NOMO-1 treated with dmso at 0.1 percent for 144 hours (cell line): ENCODE measurements around the gene RASGEF1C.

ENCODE experiments used
- DNase-seq: peaks from one replicate; lab custom pipeline; 2025; ENCODE audit not compliant: unreplicated experiment; lab: John Stamatoyannopoulos, UW

Gene RASGEF1C

DNA sequence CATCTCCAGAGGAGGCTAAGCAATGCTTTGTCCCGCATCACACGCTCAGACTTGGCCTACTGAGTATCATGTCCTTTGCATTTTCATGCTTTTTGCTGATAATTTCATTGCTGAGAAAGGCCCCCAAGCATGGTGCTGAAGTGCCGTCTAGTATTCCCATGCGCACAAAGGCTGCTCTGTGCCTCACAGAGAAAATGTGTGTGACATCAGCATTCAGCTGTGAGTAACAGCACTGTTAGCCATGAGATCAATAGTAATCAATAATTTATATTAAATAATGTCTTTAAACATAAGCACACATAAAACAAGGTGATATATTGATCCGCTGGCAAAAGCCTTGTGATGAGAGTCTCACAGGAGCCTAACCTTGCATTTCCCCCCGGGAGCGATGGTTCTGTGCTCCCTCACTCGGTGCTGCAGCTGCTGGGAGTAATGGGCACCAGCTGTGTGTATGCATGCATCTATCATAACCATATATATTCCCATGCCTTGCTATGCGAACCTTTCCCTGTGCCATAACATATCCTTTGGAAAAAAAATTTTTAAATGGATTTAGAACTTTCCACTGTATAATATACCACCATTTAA, 87.1 kb downstream of the RASGEF1C start:
- DNase-seq, result no peak

DNA sequence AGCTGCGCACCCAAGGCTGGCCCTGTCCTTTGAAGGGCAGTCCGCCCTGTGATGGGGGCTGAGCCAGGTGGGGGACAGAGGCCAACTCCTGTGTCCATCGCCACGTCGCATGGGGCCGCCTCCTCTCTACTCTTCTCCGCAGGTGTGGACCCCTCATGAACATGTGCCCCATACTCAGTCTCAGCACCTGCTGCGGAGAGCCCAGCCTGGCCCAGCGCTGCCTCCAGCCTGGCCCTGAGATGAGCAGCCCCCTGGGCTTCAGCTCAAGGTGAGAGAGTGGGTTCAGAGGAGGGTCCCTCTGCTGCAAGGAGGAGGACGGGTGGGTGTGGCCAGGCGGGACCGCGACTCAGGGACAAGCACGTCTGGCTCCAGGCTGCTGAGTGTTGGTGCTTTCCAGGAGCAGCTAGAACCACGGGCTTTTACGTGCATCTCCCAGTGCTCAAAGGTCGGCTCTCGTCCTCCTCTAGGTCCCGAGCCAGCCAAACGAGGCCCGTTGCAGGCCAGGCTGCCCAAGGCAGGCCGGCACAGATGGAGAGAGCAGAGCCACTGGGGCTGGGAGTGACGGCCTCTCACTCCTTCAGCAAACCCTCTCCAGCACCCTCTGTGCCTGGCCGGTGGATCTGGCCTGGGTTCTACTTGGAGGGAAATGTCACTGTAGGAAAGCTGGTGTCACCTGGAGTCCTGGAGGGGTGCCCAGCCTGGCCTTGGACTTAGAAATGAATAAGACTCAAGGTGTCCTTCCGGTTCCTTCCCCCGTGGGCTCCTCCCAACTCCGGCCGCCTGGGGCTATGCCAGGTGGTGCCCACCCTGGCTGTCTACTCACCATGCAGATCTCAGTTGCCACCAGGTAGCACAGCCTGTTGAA, 88.5 kb downstream of the RASGEF1C start:
- no peak for DNase-seq

DNA sequence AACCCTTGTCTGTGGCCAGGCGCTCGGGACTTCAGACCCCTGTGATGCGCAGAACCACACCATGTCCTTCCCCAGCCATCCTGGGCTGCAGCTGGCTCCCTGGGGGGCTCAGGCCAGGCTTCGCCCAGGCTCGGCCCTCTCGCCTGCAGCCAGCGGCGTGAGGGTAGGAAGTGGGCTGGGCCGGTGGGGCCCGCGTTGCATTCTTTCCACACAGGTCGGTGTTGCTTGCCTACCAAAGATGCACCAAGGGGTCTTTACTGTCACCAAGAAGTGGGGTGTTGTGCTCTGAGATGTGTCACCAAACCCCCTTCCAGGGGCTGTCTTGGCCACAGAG, 89.1 kb downstream of the RASGEF1C start:
- DNase-seq, result no peak

DNA sequence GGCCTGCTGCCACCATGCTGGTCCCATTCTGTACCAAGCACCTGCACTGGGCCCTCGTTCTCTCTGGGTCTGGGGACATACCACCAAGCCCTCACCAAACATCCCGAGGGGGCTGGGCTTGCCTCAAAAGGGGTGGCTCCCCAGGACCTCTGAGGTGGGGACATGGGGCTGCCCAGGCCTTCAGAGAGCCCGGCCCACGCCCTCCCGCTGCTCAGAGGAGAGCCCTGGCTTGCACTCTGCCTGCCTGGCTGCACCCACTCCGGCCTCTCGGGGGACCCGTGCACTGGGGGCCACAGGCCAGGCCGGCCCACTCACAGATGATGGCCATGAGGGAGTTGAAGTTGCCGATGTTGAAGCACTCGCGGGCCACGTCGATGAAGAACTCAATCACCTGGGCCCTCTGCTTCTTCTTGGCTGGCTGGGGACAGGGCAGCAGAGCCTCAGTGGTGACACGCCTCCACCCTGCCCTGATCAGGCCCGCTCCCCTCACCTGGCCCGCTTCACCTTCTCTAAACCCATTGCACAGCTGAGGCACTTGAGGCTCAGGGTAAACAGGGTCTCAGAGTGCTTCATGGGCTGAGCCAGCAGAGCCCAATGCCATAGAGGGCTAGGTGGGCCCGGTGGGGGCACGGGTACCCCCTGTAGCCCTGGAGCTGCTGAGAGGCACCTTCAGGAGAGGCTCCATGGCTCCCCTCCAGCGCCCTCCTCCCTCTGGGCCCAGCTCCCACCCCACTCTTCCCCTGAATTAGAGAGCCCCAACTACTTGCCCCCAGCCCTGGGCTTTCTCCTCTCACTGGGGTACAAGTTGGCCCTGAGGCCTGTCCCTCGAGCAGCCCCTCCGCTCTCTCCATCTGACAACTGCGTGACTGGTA, 89.7 kb downstream of the RASGEF1C start:
- no peak for DNase-seq

DNA sequence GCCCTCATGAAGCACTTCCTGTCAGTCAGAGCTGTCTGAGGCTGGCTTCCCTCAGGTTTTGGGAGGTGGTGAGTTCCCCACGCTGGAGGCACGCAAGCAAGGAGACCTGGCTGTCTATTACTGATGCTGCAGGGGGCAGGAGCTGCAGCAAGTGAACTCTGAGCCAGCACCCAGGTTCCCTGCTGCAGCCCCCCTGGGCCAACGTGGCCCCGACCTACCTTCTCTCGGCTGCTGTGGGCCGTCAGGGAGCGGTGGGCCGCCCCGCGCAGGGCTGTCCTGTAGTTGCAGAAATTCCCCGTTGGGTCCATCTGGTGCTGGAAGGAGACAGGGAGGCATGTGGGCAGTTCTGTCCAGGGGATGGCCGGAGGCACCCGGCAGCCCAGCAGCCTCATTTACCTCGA, 90.6 kb downstream of the RASGEF1C start:
- DNase-seq, result no peak

DNA sequence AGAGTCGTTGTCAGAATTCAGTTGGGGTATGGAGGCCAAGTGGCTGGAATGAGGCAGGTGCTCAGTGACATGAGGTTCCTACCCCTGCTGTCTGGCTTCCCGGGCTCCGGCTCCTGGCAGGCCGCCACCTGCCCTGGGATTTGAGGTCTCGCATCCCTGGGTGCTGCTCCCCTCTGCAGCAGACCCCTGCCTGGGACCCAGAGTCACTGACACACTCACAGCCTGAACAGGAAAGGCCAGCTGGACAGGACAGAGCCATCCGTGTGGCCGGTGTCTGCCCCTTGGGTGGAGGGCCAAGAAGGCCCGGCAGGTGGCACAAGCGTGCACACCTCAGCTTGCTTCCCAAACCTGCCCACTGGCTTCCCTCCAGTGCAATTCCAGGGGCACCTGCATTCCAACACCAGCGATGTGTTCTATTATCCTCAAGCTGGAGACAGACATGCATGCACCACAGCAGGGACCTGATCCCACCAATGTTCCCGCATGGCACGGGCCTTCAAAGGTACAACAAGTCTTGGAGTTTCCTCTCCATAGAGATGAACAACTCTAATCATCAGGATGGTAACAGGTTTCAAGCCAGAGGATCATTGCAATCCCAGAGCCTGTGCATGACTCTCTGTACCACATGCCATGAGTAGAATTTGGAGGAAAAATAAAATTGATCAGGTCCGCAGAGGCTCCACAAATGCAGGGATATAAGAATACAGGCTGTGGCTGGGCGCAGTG, 91.8 kb downstream of the RASGEF1C start:
- DNase-seq, result no peak

DNA sequence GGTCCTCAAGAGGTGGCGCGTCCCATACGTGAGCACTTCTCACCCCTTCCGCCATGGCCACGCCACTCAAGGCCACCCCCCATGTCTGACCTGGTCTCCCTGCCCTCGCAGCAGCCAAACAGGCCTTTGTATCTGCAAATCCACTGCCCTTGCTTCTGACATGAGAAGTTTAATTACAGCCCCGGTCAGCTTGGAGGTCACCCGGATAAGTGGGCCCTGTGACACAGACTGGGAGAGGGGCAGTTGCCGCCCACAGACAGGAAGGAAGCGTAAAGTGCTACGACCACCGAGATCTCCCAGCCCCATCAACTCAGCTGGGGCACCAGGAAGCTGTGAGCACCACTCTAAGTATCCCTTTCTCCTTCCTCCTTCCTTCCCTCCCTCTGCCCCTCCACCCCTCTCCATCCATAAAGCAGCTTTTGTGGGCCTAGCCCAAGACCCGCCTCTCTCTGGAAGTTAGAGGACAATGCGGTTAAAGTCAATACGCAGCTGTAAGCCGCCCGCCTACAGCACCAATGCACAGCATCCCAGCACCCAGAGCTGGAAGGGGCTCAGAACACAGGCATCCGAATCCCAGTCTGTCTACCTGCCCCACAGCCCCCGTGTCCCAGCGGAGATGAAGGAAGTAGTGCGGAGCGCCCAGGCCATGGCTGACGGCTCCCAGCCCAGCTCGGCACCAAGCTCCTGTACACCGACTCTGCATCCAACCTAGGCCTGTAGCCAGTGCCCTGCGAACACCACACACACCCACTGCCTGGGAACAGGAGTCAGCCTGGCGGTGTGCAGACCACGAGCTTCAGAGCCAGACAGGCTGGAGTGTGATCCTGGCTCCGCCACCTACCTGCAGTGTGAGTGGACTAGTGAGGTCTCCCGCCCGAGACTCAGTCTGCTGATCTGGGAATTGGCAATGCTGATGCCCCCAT, 92.7 kb downstream of the RASGEF1C start:
- DNase-seq, result no peak

DNA sequence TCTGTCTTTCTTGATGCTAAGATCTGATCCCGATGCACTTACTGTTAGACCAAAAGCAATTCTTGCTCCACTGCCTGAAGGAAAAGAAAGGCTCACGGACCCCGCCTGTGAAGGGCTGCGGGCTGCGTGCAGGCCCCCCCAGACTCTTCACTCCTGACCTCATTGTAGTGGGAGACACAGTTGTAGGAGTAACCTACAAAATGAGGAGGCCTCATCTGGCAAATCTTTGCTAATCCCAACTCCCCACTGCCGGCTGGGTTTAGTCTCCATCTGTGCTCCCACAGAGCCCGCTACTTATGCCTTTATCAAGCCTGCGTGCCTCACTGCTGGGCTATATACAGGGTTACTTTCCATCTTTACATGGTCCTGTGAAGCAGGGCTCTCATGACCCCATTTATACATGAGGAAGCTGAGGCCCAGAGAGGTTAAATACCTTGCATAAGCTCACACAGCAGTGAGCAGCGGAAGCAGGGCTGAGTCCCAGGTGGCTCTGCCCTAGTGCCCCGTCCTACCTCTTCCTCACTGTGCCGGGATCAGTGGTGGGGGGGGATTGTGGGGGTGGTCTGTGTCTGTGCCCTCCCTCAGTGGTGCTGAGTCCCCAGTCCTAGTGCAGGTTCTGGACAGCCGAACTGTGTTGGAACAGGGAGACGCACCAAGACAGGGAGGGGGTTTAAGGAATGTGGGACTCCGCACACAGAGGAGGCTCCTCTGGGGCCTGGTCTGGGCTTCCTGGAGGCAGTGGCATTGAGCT, 93.5 kb downstream of the RASGEF1C start:
- DNase-seq, result no peak

DNA sequence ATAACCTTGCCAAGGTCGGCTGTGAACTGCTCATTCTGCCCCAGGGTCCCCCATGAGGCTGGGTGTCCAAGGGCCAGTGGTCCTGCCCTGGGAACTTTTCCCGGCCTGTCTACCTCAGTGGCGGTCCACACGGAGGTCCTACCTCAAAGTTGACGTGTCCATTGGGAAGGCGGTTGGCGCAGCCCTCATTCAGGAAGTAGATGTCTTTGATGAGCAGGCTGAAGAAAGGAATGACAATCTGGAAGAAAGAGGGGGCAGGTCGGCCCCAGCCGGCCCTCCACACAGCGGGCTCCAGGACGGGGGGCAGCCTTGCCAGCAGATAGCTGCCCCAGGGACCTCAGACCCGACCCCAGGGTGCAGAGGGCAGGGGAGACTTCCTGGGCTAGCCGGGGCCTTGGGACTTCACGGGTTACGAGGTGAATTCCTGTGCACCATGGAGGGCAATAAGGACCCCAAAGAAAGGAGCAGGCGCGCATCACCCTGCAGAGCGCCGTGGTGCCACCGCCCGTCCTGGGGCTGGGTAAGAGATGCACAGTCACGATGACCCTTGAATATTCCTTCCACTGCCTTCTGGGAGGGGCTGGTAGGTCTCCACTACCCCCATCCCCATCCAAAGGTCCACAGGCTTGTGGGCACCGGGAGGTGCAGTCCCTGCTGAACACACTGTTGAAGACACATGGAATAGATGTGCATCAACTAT, 94.6 kb downstream of the RASGEF1C start:
- no peak for DNase-seq

DNA sequence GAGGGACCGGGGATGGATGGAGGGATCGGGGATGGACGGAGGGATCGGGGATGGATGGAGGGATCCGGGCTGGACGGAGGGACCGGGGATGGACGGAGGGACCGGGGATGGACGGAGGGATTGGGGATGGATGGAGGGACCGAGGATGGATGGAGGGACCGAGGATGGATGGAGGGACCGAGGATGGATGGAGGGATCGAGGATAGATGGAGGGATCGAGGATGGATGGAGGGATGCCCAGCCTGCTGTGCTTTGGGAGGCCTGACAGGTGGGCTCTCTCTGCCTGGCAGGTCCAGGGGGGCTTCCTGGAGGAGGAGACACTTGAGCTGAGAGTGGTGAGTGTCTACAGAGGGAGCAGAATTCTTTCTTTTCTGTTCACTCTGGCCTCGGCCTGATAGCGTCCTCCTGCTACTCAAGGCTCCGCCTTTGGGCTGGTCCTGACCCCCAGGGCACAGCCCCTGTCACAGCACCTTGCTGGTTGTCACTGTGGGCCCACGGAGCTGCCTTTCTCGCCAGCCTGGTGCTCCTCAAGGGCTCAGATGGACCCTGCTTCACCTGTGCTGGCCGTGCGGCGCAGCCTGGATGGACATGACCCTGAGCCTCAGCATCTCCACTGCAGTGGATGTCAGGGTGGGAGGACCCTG, 95.2 kb downstream of the RASGEF1C start:
- no peak for DNase-seq

DNA sequence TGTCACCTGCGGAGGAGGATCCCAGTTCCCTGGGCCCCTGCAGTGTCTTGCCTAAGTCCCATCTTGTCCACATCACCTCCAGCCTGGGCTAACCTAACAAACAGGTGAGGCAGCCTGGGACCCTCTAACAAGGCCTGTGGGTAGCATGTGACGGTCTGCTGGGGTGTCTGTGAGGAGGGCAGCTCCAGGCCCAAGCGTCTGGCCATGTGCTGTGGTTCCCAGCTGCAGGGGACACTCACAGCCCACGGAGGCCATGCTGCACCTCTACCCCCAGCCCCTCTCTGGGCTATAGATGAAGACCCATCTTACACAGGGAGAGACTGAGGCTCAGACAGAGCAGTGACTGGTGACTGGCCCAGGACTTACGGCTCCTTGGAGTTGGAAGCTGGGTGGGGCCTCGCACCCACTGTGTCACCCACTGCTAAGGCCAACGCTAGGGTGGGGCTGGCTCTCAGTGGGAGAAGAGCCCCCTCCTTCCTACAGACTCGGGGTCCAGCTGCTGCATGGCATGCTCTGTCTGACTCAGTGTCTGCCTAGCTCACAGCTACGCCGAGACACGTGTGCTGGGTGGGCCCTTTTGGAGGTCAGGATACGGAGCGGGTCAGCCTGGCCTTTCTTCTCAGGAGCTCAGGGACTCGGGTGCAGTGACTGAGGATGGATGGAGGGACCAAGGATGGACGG, 96.7 kb downstream of the RASGEF1C start:
- DNase-seq, result no peak

DNA sequence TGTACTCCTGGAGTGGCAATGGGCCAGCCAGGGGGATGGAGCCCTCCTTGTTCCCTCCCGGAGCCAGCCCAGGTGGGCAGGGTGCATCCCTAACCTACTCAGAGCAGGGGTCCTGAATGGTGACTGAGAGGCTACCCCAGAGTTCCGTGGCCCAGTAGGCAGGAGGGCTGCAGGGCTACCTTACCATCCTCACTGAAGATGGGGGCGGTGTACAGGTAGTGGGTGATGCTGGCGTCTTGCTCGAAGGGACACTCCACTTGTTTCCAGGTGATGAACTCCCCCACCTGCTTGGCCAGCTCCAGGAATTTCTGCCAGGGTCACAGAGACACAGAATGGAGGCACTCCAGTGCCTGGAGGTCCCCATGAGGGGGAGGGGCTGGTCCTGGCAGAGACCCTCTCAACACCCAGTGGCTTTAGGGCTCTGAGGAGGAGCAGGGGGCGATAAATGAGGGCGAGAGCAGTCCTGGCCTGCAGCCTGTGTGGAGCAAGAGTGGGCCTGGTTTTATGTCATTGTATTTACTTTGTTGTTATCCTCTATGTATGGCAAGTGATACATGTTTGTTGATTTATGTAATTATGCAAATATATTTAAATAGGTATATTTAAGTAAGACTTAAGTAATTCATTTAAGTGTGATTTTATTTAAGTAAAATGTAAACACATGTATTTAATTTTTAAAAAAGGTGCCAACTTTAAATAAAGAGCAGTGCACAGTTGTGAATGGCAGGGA, 97.6 kb downstream of the RASGEF1C start:
- no peak for DNase-seq

DNA sequence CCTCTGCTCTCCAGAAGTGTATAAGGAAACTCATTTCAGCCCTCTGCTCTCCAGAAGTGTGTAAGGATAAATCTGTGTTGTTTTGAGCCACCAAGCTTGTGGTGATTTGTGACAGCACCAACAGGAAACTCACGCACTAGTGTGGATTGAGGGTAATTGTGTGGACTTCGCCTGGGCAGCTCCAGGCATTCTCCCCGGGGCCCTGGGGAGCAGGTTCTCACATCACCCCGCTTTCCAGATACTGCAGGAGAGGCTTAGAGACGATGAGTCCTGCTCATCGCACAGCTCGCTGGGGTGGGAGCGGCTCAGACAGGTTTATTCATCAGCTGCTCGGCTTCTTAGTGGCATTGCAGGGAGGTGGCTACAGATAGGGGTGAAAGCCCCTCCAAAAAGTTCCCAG, 99.1 kb downstream of the RASGEF1C start:
- no peak for DNase-seq

DNA sequence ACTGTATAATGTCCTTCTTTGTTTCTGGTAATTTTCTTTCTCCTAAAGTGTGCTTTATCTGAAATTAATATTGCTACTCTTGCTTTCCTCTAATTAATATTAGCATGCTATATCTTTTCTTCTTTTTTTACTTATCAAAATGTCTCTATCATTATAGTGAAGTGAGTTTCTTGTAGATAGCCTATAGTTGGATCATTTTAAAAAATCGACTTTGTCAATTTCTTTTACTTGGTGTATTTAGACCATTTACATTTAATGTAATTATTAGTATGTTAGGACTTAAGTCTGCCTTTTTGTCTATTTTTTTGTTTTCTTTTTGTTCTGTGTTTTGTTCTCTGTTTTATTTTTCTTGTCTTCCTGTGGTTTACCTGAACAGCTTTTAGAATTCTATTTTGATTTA, 102.0 kb downstream of the RASGEF1C start:
- DNase-seq, result no peak

DNA sequence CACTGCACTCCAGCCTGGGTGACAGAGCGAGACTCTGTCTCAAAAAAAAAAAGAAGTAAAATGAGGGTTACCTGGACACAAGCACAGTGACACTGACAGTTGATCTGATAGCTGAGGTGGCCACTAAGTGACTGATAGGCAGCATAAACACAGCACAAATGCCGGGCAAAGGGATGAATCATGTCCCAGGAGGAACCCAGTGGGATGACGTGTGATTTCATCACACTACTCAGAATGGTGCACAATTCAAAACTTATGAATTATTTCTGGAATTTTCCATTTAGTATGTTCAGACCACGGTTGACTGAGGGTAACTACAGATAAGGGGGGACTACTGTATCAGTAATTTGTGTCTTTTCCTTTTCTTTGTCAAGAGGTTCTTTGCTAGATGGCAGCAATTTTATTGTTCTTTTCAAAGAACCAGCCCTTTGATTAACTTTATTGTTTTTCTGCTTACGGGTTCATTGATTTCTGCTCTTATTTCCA, 103.1 kb downstream of the RASGEF1C start:
- no peak for DNase-seq

DNA sequence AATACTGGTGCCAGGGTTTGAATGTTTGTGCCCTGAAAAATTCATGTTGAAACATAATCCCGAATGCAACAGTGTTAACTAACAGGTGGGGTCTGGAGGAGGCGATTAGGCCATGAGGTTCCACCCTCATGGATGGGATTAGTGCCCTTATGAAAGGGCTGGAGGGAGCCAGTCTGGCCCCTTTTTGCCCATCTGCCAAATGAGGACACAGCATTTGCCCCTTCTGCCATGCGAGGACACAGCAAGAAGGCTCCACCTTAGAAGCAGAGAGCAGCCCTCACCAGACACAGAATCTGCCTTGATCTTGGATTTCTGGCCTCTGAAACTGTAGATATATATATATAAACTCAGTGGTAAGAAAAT, 104.9 kb downstream of the RASGEF1C start:
- DNase-seq, result no peak
